GM19455 (cell line): Measurements from ENCODE around the gene MEGF10.
A peak's percentile ranks its signal among the peaks of the same experiment; 100 is the strongest.
"Not testable (repeated sequence)": the region's sequence is repeated elsewhere in the genome, so short reads cannot be mapped to it uniquely, and the experiment has no call there.

Source experiments
- ATAC-seq: cut with Tn5 transposase; IDR thresholded peaks from one replicate; pipeline ENCODE4 v1.9.1; 2021; ENCODE audit not compliant: unreplicated experiment

MEGF10 gene

GRCh38 chr5:127297348-127298035 is 6.9 kb downstream of the MEGF10 start:
- no peak for ATAC-seq

DNA sequence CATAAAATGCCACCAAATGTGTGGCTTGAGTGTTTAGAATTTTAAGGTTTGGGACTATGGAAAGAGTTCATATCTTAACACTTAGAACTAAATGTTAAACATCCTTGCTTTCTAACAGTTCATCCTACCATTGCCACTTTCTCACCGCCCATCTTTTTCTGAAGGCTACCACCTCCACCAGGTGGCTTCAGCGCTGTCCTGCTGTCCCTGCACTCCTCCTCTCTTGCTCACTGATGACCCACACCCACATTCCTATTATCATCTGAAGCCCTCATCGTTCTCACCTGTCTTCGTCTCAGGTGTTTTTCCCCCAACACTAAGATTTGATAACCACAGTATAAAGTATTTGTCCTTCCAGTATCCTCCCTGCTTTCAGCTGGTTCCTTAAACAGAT is 7.4 kb downstream of the MEGF10 start:
- ATAC-seq, result no peak

GRCh38 chr5:127298656-127299055 is 8.1 kb downstream of the MEGF10 start:
- no peak for ATAC-seq

DNA sequence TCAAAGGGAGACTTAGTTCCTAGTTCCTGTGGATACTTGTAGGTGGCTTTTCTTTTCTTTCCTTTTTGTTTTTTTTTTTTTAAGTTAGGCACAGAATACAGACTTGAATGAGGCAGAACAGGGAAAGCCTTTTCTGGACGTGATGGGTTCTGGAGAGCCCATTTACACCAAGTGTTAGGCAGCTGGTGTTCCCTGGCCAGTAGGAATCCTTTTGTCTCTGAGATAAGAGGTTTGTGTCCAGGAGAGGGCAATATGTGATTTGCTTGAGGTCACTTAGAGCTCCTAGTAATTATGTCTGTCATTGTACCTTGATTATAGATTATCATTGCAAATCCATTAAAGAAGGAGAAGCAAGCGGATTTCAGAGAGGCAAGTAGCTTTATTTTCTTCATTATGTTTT is 9.1 kb downstream of the MEGF10 start:
- no peak for ATAC-seq

DNA sequence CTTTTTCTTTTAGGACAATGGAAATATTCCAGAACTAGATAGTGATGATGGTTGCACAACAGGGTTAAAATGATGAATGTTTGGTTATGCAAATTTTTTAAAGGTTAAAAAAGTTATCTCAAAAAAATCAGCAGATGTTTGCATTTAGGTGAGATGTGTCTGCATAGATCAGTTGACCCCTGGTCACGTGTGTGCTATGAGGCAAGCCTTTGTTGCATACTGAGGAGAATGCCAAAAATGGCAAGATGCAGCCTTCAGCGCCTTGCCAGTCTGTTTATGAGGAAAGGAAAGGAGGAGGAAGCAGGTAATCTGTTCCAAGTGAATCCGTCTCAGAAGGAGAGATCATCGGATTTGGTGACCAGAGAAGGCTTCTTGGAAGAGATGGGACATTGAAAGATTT is 11.9 kb downstream of the MEGF10 start:
- no peak for ATAC-seq

DNA sequence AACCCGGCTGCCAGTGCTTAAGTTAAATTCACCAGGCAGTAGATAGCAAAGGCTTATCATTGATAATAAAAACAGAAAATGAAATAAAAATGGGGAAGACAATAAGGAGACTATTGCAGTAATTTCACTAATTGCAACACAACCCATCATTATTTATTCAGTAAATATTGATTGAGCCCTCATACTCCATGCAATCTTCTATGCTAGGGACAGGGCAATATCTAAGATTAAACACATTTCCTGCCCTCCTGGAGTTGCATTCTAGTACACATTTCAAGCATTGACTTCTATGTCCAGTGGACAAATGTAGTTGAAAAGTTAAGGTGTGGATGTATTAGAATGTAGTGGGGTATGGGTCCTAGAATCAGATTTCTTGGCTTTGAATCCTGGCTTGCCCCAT is 12.8 kb downstream of the MEGF10 start:
- ATAC-seq, result no peak

- no peak for ATAC-seq
Observed at GRCh38 chr5:127305493-127305892, 14.9 kb downstream of the MEGF10 start.

GRCh38 chr5:127306036-127306435 is 15.4 kb downstream of the MEGF10 start:
- no peak for ATAC-seq

DNA sequence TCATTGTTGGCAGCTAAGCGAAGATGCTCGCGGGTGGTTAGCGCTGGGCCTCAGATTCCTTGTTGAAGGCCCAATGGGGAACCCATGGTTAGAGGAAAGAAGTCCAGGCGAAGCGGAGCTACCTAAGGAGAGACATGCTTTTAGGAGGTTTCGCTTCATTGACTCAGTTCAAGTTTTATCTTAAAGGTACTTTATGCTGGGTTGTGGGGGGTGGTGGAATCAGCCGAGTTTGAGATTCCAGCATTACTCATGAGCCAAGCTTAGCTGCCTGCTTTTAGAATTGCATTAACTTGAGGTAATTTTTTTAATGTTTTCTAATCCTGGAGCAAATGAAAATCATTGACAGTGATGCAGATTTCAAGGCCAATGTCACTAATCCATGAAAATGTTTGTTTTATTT is 16.1 kb downstream of the MEGF10 start:
- ATAC-seq, result no peak

DNA sequence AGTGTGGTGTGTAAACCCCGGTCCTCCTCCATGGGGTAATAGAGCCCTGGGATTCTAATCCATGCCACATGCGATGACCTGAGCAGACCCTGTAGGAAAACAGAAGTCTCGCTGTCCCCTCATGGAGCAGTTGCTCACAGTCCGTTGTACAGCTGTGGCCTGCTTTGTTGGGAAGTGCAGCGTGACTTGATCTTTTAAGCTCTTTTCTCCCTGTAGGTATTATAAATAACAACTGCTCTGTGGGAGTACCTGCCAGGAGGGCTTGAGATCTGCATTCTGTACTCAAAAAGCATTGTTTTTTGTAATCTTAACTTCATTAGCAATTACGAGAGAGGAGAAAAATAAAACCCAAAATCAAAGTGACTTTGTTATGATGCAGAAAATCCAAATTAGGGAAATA is 17.3 kb downstream of the MEGF10 start:
- no peak for ATAC-seq

DNA sequence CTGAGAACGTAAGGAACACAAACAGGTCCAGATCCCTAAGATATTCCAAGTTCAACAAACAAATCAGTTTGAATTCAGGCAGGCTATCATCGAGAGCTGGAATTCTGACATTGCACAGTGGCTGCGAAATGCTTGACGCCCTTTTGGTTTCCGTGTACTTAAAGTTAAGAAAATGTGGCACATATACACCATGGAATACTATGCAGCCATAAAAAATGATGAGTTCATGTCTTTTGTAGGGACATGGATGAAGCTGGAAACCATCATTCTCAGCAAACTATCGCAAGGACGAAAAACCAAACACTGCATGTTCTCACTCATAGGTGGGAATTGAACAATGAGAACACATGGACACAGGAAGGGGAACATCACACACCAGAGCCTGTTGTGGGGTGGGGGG is 17.7 kb downstream of the MEGF10 start:
- ATAC-seq, result not testable (repeated sequence)

DNA sequence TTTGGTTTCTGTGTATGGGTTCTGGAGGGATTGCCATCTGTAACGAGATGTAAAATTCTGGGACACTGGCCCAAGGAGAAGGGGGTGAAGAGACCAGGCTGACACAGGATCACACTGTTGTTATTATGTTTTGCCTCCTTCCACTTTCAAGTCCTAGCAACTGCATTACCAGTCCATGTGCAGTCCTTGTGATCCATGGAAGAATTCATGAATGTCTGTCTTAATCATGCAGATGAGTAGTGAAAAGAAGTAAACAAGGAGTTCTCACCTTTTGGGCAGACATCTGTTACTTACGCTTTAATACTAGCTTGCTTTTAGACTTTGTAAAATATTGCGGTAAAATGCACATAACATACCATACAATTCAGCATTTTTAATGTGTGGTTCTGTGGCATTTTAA is 18.3 kb downstream of the MEGF10 start:
- ATAC-seq, result no peak

DNA sequence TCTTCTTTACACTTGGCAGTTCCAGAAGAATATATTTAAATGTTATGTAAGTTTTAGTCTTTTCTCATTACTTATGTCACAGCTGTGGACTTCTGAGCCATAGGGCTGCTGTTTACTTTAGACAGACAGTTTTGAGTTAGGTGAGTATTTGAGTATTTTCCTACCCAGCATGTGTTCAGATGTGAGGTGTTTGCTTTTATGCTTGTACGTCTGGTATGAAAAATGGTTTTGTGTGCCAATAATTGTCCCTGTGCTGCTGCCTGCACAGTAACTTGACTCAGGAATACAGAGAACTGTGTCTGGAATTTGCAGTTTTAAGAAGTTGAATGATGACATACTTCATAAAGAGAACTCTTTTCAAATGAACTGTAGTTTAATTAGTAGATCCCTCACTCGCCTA is 20.8 kb downstream of the MEGF10 start:
- no peak for ATAC-seq

GRCh38 chr5:127311781-127312525 is 21.4 kb downstream of the MEGF10 start:
- ATAC-seq, result no peak

GRCh38 chr5:127313379-127313778 is 22.8 kb downstream of the MEGF10 start:
- no peak for ATAC-seq

GRCh38 chr5:127313847-127314473 is 23.4 kb downstream of the MEGF10 start:
- peak; percentile 97 for ATAC-seq

GRCh38 chr5:127316011-127316410 is 25.4 kb downstream of the MEGF10 start:
- no peak for ATAC-seq

GRCh38 chr5:127317385-127317784 is 26.8 kb downstream of the MEGF10 start:
- ATAC-seq, result not testable (repeated sequence)

- ATAC-seq, result peak; percentile 94
Observed at GRCh38 chr5:127320032-127320965, 29.7 kb downstream of the MEGF10 start.

GRCh38 chr5:127321465-127321864 is 30.9 kb downstream of the MEGF10 start:
- no peak for ATAC-seq

DNA sequence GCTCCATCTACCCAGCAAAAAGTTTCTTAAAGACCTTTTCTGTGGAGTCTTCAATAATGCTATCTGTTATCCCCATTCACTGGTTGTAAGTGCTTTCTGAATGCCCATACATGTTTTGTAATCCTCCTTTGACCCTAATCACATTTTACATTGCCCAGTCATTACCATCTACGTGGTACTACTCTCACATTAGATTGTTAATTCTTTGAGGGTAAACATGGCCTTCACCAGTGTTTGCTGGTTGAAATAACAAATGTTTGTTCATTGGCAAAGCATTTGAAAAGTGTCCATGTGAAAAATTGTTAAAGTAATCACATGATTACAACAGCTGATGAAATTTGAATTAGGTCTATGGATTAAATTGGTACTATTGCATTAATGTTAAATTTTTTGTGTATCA is 31.8 kb downstream of the MEGF10 start:
- no peak for ATAC-seq
